Omental fat pad (tissue), 4 donors: ENCODE data around the gene PPBP. TPM values are rescaled to one million over a fixed set of nuclear protein-coding genes. Genes with fewer than 3 reads are reported as not detected.
"Not testable (repeated sequence)": the region's sequence is repeated elsewhere in the genome, so short reads cannot be mapped to it uniquely, and the experiment has no call there.

Source experiments
- ATAC-seq: fragments of 150-250 bp; one replicate; pipeline ENCODE4 v1.9.1; 2016; ENCODE audit warnings: mild to moderate bottlenecking, moderate library complexity; ENCODE audit not compliant: low FRiP score
- DNase-seq: peaks from one replicate; pipeline ENCODE4 v3.0.0-alpha.2; 2019; ENCODE audit warnings: low spot score
- CTCF ChIP-seq, 3 donors: fragments of 450-650 bp; IDR thresholded peaks; one replicate each; pipeline ENCODE4 v1.5.1; 2016 to 2017; ENCODE audit warnings: antibody characterized with exemption in 3 of 3, mild to moderate bottlenecking in 3 of 3, moderate library complexity in 2 of 3
- total RNA-seq, 4 donors: library from RNA; depleted of rRNA; stranded (reverse); fragments of >200 nt; gene quantifications; one replicate each; pipeline ENCODE4 v1.1.0, GENCODE V29; 2016

The PPBP gene
- total RNA-seq, 4 donors from 2014 or later: 1.9 to 3.4 TPM; not detected in 2

GRCh38 chr4:73974352-73974751 is 13.6 kb downstream of the PPBP start:
- DNase-seq (no peak), ATAC-seq (no peak)
- TF ChIP-seq CTCF (IDR thresholded peaks at IDR 0.05): no peak

- no peak for TF ChIP-seq CTCF (IDR thresholded peaks at IDR 0.05)
- DNase-seq (no peak), ATAC-seq (no peak)
Observed at GRCh38 chr4:73970945-73971344, 17.0 kb downstream of the PPBP start.

GRCh38 chr4:73970011-73970410 is 18.0 kb downstream of the PPBP start:
- no peak for TF ChIP-seq CTCF (IDR thresholded peaks at IDR 0.05)
- ATAC-seq: no peak

GRCh38 chr4:73967866-73968265 is 20.1 kb downstream of the PPBP start:
- no peak for DNase-seq
- no peak for TF ChIP-seq CTCF (IDR thresholded peaks at IDR 0.05)
- ATAC-seq: no peak

More at GRCh38 chr4:73970011-73970410, 18.0 kb downstream of the PPBP start:
- DNase-seq: no peak

- ATAC-seq (no peak), DNase-seq (no peak)
- TF ChIP-seq CTCF (IDR thresholded peaks at IDR 0.05): no peak
Observed at GRCh38 chr4:73964862-73965611, 23.0 kb downstream of the PPBP start.

- no peak for TF ChIP-seq CTCF (IDR thresholded peaks at IDR 0.05)
- DNase-seq (no peak), ATAC-seq (no peak)
Observed at GRCh38 chr4:73962724-73963123, 25.3 kb downstream of the PPBP start.

- not testable (repeated sequence) for DNase-seq, ATAC-seq
Observed at GRCh38 chr4:73959041-73959440, 28.9 kb downstream of the PPBP start.
